ENCODE measurements around the gene KLHL6.
"Not testable (repeated sequence)": the region's sequence is repeated elsewhere in the genome, so short reads cannot be mapped to it uniquely, and the experiment has no call there.

The KLHL6 gene

GRCh38 chr3:183473969-183474368 is 81.5 kb downstream of the KLHL6 start:
- no peak for DNase-seq (ENCODE audit: low spot score)
- TF ChIP-seq, protein P1, sequence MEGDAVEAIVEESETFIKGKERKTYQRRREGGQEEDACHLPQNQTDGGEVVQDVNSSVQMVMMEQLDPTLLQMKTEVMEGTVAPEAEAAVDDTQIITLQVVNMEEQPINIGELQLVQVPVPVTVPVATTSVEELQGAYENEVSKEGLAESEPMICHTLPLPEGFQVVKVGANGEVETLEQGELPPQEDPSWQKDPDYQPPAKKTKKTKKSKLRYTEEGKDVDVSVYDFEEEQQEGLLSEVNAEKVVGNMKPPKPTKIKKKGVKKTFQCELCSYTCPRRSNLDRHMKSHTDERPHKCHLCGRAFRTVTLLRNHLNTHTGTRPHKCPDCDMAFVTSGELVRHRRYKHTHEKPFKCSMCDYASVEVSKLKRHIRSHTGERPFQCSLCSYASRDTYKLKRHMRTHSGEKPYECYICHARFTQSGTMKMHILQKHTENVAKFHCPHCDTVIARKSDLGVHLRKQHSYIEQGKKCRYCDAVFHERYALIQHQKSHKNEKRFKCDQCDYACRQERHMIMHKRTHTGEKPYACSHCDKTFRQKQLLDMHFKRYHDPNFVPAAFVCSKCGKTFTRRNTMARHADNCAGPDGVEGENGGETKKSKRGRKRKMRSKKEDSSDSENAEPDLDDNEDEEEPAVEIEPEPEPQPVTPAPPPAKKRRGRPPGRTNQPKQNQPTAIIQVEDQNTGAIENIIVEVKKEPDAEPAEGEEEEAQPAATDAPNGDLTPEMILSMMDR (IDR thresholded peaks at IDR 0.05; ENCODE audit: extremely low read depth, insufficient read depth, missing control alignments) = no peak

DNA sequence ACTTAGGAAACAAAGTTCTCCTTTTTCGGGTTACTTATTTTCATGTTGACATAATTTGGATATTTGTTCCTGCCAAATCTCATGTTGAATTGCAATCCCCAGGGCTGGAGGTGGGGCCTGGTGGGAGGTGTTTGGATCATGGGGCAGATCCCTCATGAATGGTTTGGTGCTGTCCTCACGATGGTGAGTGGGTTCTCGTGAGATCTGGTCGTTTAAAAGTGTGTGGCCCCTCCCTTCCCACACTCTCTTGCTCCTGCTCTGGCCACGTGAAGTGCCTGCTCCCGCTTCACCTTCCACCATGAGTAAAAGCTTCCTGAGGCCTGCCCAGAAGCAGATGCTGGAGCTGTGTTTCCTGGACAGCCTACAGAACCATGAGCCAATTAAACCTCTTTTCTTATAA is 83.4 kb downstream of the KLHL6 start:
- TF ChIP-seq, protein P1 (IDR thresholded peaks at IDR 0.05; ENCODE audit: extremely low read depth, insufficient read depth, missing control alignments) = no peak
- in situ Hi-C loops (cut with MboI; ENCODE audit: low pct_unique_long_range_greater_than_20kb, low sequenced_read_pairs, unreplicated experiment) = loop anchor here (10.0 kb wide), 1 partner anchor 293 kb away; no protein-coding TSS in a partner anchor

More at GRCh38 chr3:183473969-183474368, 81.5 kb downstream of the KLHL6 start:
- in situ Hi-C loops (cut with MboI; ENCODE audit: low pct_unique_long_range_greater_than_20kb, low sequenced_read_pairs, unreplicated experiment) = loop anchor here (10.0 kb wide), 1 partner anchor 291 kb away; no protein-coding TSS in a partner anchor

GRCh38 chr3:183468424-183468823 is 87.1 kb downstream of the KLHL6 start:
- in situ Hi-C loops (cut with MboI; ENCODE audit: low pct_unique_long_range_greater_than_20kb, low sequenced_read_pairs, unreplicated experiment) = no loop called here
- no peak for DNase-seq (ENCODE audit: low spot score)
- TF ChIP-seq, protein P1 (IDR thresholded peaks at IDR 0.05; ENCODE audit: extremely low read depth, insufficient read depth, missing control alignments) = no peak

More for the DNA sequence above, 83.4 kb downstream of the KLHL6 start:
- no peak for DNase-seq (ENCODE audit: low spot score)

DNA sequence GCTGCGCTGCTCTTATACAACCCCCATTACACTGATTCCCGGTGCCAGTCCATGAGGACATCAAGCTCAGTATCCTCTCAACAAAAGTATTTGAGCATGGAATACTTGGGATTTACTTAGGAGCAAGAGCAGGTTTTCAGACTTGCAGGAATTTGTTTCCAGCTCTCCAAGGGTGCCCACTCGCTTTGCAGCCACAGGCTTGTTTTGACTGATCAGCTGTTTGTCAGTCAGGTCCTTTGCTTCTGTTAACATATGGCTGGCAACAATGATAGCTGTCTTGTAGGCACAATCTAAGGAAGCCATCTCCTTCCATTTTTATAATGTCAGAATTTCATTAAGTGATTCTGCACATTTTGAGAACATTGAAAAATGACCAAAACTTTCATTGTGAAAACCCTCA is 88.9 kb downstream of the KLHL6 start:
- TF ChIP-seq, protein P1 (IDR thresholded peaks at IDR 0.05; ENCODE audit: extremely low read depth, insufficient read depth, missing control alignments) = no peak
- in situ Hi-C loops (cut with MboI; ENCODE audit: low pct_unique_long_range_greater_than_20kb, low sequenced_read_pairs, unreplicated experiment) = no loop called here
- no peak for DNase-seq (ENCODE audit: low spot score)

GRCh38 chr3:183465710-183466109 is 89.8 kb downstream of the KLHL6 start:
- DNase-seq (ENCODE audit: low spot score); in situ Hi-C loops (cut with MboI; ENCODE audit: low pct_unique_long_range_greater_than_20kb, low sequenced_read_pairs, unreplicated experiment): not testable (repeated sequence)

GRCh38 chr3:183464480-183464879 is 91.0 kb downstream of the KLHL6 start:
- DNase-seq (ENCODE audit: low spot score) = no peak
- TF ChIP-seq, protein P1 (IDR thresholded peaks at IDR 0.05; ENCODE audit: extremely low read depth, insufficient read depth, missing control alignments) = no peak
- in situ Hi-C loops (cut with MboI; ENCODE audit: low pct_unique_long_range_greater_than_20kb, low sequenced_read_pairs, unreplicated experiment) = no loop called here

DNA sequence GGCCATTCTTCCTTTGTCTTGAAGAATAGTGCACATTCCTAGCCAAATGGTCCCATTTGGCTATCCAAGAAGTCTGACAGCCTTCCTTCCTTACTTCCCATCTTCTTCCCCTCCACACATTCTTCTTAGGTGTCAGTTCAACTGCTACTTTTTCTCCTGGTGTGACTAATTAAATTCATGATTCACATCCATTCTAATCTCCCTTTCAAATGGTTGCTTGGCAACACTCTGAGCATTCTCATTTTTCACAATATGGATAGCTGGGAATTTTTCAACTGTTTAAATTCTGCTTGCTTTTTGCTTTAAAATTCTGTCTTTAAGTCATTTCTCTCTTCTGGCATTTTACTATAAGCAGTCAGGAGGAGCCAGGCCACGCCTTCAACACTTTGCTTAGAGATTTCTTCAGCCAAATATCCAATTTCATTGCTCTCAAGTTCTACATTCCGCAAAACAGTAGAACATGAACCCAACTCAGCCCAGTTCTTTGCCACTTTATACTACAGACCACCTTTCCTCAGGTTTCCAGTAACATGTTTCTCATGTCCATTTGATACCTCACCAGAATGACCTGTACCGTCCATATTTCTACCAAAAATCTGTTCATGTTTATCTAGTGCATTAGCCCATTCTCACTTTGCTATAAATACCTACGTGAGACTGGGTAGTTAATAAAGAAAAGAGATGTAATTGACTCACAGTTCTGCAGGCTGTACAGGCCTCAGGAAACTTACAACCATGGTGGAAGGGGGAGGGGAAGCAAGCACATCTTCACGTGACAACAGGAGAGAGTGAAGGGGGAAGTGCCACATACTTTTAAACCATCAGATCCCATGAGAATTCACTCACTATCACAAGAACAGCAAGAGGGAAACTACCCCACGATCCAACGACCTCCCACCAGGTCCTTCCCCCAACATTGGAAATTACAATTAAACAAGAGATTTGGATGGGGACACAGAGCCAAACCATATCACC is 95.1 kb downstream of the KLHL6 start:
- no peak for DNase-seq (ENCODE audit: low spot score)
- TF ChIP-seq, protein P1 (IDR thresholded peaks at IDR 0.05; ENCODE audit: extremely low read depth, insufficient read depth, missing control alignments) = no peak
- in situ Hi-C loops (cut with MboI; ENCODE audit: low pct_unique_long_range_greater_than_20kb, low sequenced_read_pairs, unreplicated experiment) = no loop called here
